Lung (tissue), 12 donors: ENCODE data around the gene CDKN2B-AS1. TPM values are rescaled to one million over a fixed set of nuclear protein-coding genes. Genes with fewer than 3 reads are reported as not detected.

Experiments used
- ATAC-seq: fragments of 200-7000 bp; cut with Tn5 transposase; one replicate; pipeline ENCODE4 v1.9.1; 2020; ENCODE audit warnings: moderate number of reproducible peaks; ENCODE audit not compliant: insufficient read depth, low FRiP score
- DNase-seq, 3 donors: peaks; one replicate each; pipeline ENCODE4 v3.0.0-alpha.2; 2013 to 2017
- H3K27ac ChIP-seq, 2 donors: one replicate each; pipeline ENCODE4 v1.5.1; 2013; ENCODE audit warnings: mild to moderate bottlenecking in 2 of 2, moderate library complexity in 2 of 2, control low read depth in 1 of 2, inconsistent platforms in 1 of 2, low read depth in 1 of 2, low read length in 1 of 2
- H3K27me3 ChIP-seq, 3 donors: one replicate each; pipeline ENCODE4 v1.5.1; 2013; ENCODE audit warnings: low read length in 2 of 3; ENCODE audit not compliant: control insufficient read depth in 3 of 3, insufficient read depth in 3 of 3
- H3K36me3 ChIP-seq, 4 donors: one replicate each; pipeline ENCODE4 v1.5.1; 2013; ENCODE audit warnings: low read length in 4 of 4, mild to moderate bottlenecking in 1 of 4, moderate library complexity in 1 of 4; ENCODE audit not compliant: control insufficient read depth in 4 of 4, insufficient read depth in 4 of 4
- H3K4me1 ChIP-seq, 5 donors: one replicate each; pipeline ENCODE4 v1.5.1; 2013; ENCODE audit warnings: low read length in 5 of 5, mild to moderate bottlenecking in 2 of 5, moderate library complexity in 1 of 5; ENCODE audit not compliant: control insufficient read depth in 5 of 5, insufficient read depth in 5 of 5
- H3K4me3 ChIP-seq: one replicate; pipeline ENCODE4 v1.5.1; 2013; ENCODE audit warnings: mild to moderate bottlenecking, control low read depth, moderate library complexity
- H3K9ac ChIP-seq, 2 donors: one replicate each; pipeline ENCODE4 v1.5.1; 2013; ENCODE audit warnings: low read length in 2 of 2, control low read depth in 1 of 2; ENCODE audit not compliant: insufficient read depth in 1 of 2
- H3K9me3 ChIP-seq, 4 donors: one replicate each; pipeline ENCODE4 v1.5.1; 2013; ENCODE audit warnings: low read length in 3 of 4, mild to moderate bottlenecking in 1 of 4, moderate library complexity in 1 of 4; ENCODE audit not compliant: control insufficient read depth in 4 of 4, insufficient read depth in 3 of 4
- CTCF ChIP-seq: IDR thresholded peaks from 2 replicates; pipeline ENCODE4 v1.5.1; 2012; ENCODE audit warnings: mild to moderate bottlenecking; ENCODE audit errors: control extremely low read depth, extremely low read depth
- WGBS, 2 donors: extraction: QIAGEN DNeasy Blood & Tissue Kit; methylation state at CpG; one replicate each; pipeline ENCODE4 v1.1.7; 2013; 5-methylcytosine and 5-hydroxymethylcytosine counted together
- polyA plus RNA-seq, 2 donors: library from polyadenylated mRNA; stranded (reverse); fragments of 200-250 nt; gene quantifications; one replicate each; pipeline ENCODE4 v1.2.1, GENCODE V29; 2013
- total RNA-seq, 2 donors: library from RNA; depleted of rRNA in 1 of 2; stranded (reverse); fragments of >200 nt in 1 of 2; gene quantifications; one replicate each; pipeline ENCODE4 v1.2.1, GENCODE V29; 2014 to 2021
- donor health status: control.
- donor health status: control.
- donor health status: Bipolar disorder and iron deficiency.
- donor health status: healthy.
- donor health status: DM: yes; HTN: yes; CAD: no.

The CDKN2B-AS1 gene
- total and polyA plus RNA-seq, 4 donors, result 0.32 to 1.2 (median 0.59) TPM

- Histone ChIP-seq H3K9me3 (peaks cover 0 to 38% (median 0%) of the 10 kb centered on the region in 4 donors), H3K9ac (no peak overlapping the region), H3K27me3 (peaks cover 4 to 96% (median 86%) of the 10 kb centered on the region in 3 donors), H3K27ac (no peak overlapping the region), H3K4me1 (peaks cover 0 to 14% (median 8%) of the 10 kb centered on the region in 5 donors), H3K36me3 (no peaks in the 10 kb centered on the region), H3K4me3 (no peak overlapping the region)
- no peak for TF ChIP-seq CTCF
- WGBS, 2 donors, result 5 to 10% methylated on average over 41 of the region's 41 CpGs
- DNase-seq, result peak in 1 of 3 donors; percentile 23
- no peak for ATAC-seq
These were observed 26.1 kb upstream of the CDKN2B-AS1 start for GRCh38 chr9:21968331-21969010.

- DNase-seq (no peak), ATAC-seq (no peak)
- Histone ChIP-seq H3K4me3 (no peak overlapping the region), H3K9me3 (peaks cover 0 to 38% (median 0%) of the 10 kb centered on the region in 4 donors), H3K27me3 (peaks cover 4 to 96% (median 93%) of the 10 kb centered on the region in 3 donors), H3K9ac (no peak overlapping the region), H3K36me3 (no peaks in the 10 kb centered on the region), H3K4me1 (peaks cover 0 to 14% (median 8%) of the 10 kb centered on the region in 5 donors), H3K27ac (no peak overlapping the region)
- 7 to 9% methylated on average over 28 of the region's 28 CpGs for WGBS, 2 donors
- no peak for TF ChIP-seq CTCF
These were observed 25.3 kb upstream of the CDKN2B-AS1 start for GRCh38 chr9:21969011-21969940.

GRCh38 chr9:21969951-21970799 lies 24.4 kb upstream of the CDKN2B-AS1 start:
- TF ChIP-seq CTCF, result no peak
- no peaks in the 10 kb centered on the region for H3K36me3 ChIP-seq
- no peak overlapping the region for H3K4me3 ChIP-seq
- peaks cover 0 to 17% (median 5%) of the 10 kb centered on the region in 5 donors for H3K4me1 ChIP-seq
- peaks cover 0 to 37% (median 0%) of the 10 kb centered on the region in 4 donors for H3K9me3 ChIP-seq
- ATAC-seq (no peak), DNase-seq (no peak)
- H3K27ac ChIP-seq, result no peak overlapping the region
- H3K9ac ChIP-seq, result no peak overlapping the region
- peaks cover 4 to 94% (median 91%) of the 10 kb centered on the region in 3 donors for H3K27me3 ChIP-seq
- 12 to 19% methylated on average over 24 of the region's 24 CpGs for WGBS, 2 donors
